GM23248 (cell line): Measurements from ENCODE around the gene STON2.

Experiments
- EZH2 ChIP-seq: fragments of 200-600 bp; sonication (generic); IDR thresholded peaks from 2 replicates; pipeline ENCODE4 v1.6.1; 2018; ENCODE audit warnings: antibody characterized with exemption, mild to moderate bottlenecking; ENCODE audit not compliant: insufficient read depth, poor library complexity, severe bottlenecking
- EZH2phosphoT487 ChIP-seq: fragments of 200-600 bp; sonication (generic); IDR thresholded peaks from 2 replicates; pipeline ENCODE4 v1.6.1; 2018; ENCODE audit warnings: antibody characterized with exemption, moderate library complexity, mild to moderate bottlenecking, low read depth; ENCODE audit not compliant: insufficient read depth

DNA sequence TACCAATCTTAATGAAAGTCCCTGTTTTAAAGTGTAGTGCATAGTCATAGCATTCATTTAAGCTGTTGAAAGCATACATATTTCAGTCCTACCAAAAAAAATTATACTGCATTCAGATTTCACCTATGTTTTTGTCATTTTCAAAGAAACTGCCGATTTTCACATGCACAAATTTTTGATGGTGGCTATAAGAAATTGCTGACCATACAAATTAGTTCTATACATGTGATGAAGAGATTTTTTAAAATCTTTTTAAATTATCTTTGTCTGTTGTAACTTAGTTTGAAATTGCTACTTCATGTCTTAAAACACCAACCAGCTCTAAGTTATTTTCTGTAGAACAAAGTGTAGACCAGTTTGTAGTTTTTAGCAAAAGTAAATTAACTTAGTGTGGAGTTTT lies 175.9 kb downstream of the STON2 start:
- no peak for TF ChIP-seq EZH2
- no peak for TF ChIP-seq EZH2phosphoT487
